GM13976 (cell line): ENCODE data around the gene MICAL2.

Source experiments
- DNase-seq: peaks from one replicate; pipeline ENCODE4 v3.0.0; 2012; ENCODE audit warnings: low spot score
- in situ Hi-C: fragments of 300-500 bp; cut with MboI; formaldehyde crosslinking; loops from one replicate; pipeline ENCODE4 v1.12.0; 2022; ENCODE audit warnings: low sequenced_read_pairs, mixed read lengths, inconsistent platforms; ENCODE audit not compliant: unreplicated experiment
- TF ChIP-seq, protein P1 (sequence below): IDR thresholded peaks from 2 replicates; pipeline ENCODE4 v1.5.1; 2012; ENCODE audit warnings: borderline replicate concordance, mild to moderate bottlenecking; ENCODE audit not compliant: insufficient read depth; ENCODE audit errors: extremely low read depth, missing control alignments, control extremely low read depth

The MICAL2 gene

DNA sequence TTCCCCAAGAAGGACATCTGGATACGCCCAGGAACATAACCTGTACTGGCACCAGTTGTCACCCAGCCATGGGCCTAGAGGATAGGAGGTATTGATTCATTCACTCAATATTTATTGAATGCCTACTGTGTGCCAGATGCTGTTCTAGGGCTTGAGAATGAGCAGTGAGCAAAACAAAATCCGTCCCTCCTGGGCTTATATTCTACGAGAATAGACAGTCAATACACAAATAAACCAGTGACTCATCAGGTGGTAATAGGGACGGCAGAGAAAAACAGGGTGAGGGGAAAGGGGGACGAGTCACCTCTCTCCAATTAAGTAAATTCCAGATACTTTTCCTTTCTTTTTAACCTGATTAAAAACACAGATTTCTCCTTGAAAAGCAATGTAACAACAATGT is 103.5 kb downstream of the MICAL2 start:
- TF ChIP-seq, protein P1, sequence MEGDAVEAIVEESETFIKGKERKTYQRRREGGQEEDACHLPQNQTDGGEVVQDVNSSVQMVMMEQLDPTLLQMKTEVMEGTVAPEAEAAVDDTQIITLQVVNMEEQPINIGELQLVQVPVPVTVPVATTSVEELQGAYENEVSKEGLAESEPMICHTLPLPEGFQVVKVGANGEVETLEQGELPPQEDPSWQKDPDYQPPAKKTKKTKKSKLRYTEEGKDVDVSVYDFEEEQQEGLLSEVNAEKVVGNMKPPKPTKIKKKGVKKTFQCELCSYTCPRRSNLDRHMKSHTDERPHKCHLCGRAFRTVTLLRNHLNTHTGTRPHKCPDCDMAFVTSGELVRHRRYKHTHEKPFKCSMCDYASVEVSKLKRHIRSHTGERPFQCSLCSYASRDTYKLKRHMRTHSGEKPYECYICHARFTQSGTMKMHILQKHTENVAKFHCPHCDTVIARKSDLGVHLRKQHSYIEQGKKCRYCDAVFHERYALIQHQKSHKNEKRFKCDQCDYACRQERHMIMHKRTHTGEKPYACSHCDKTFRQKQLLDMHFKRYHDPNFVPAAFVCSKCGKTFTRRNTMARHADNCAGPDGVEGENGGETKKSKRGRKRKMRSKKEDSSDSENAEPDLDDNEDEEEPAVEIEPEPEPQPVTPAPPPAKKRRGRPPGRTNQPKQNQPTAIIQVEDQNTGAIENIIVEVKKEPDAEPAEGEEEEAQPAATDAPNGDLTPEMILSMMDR: no peak
- DNase-seq: no peak
- in situ Hi-C loops: no loop called here

DNA sequence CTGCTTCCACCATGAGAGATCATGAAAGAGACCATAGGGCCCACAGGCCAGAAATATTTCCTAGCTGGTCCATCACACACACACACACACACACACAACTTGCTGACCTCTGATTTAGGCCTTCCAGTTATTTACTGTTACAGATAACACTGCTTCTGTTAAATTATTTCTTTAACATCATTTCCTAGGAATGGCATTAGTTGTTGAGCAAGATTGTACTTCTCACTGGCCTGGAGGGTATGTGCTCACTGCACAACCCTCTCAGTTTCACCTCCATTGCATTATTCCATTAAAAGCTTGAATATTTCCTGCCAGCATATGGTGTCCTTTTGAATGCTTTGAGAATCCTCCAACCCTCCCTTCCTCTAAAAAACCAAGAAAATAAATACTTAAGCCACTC is 104.4 kb downstream of the MICAL2 start:
- TF ChIP-seq, protein P1: no peak
- in situ Hi-C loops: no loop called here
- DNase-seq: no peak

DNA sequence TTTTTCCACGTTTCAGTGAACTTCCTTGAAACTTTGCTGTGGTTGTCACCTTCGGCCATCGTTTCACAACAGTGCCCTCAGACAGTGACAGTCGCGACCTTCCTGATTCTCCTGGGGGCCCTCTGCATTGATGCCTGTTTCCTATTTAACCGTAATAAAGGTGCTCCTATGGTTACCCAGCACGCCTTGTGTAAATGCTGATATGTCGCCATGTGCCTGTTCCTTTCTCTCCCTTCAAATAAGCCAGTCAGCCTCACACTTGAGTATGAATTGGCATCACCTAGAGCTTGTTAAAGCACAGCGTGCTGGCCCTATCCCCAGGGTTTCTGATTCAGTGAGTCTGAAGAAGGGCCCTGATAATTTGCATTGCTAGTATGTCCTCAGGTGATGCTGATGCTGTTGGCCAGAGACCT is 104.8 kb downstream of the MICAL2 start:
- no peak for DNase-seq
- TF ChIP-seq, protein P1: no peak
- in situ Hi-C loops: no loop called here

DNA sequence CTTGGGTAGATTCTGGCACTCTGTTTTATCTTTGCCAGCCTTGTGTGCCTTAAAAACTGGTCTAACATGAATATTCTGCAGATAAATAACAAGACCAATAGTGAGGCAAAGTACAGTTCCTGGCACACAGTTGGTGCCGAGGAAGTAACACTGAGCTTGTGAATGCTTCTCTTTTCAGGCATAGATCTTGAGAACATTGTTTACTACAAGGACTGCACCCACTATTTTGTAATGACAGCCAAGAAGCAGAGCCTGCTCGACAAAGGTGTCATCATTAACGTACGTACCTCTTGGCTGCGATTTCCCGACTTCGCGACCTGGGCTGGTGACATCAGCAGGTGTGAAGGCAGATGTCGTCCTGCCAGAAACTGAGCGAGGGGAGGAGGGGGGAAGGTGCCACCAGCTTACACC is 105.7 kb downstream of the MICAL2 start:
- in situ Hi-C loops: no loop called here
- no peak for DNase-seq
- TF ChIP-seq, protein P1: no peak

DNA sequence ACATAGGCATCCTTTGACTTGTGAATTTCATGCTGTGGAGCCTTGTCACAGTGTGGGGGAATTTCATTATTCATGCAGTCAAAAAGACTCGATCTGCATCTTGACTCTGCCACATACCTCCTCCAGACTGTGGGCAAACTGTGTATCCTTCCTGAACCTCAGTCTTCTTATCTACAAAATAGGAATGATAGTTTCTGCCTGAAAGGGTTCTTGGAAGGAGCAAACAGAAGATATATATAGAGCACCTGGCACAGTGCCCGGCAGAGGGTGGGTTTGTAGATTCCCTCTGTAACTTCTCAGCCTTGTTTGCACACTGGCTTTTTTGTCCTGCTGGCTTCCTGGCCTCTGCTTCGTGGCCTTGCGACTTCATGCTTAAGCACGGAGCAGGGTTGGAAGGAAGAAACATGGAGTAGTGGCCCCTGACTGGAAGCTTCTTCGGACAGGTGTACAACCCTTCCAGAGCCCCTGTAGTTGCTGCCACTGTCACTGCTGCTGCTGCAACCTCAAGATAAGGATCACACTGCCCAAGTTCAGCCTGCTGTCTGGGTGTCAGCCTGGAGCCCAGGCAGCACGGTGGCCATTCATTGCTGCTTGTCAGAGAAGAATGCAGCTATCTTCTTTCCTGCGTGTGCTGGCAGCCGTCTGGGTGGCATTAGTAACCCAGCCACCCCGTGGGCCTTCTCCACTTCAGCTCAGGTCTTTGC is 106.4 kb downstream of the MICAL2 start:
- DNase-seq: no peak
- TF ChIP-seq, protein P1: no peak
- in situ Hi-C loops: no loop called here

DNA sequence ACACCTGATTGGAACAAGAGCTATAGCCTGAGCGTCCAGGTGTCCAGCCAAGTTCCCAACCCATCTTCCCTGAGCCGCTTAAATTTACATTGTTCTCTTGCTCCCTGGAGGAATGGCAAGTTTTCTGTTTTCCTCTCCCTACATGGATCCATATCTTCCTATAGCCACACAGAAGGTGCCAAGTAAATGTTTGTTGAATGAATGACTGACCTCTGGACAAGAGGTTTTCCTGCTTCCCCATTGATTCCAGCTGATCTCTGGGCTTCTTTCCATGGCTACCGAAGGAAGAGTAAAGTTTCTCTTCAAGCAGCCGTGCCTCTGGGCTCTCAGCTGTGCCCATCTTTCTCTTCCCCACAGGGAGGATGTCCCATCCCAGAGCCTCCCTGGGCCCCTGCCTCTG is 107.5 kb downstream of the MICAL2 start:
- in situ Hi-C loops: no loop called here
- TF ChIP-seq, protein P1: no peak
- no peak for DNase-seq

DNA sequence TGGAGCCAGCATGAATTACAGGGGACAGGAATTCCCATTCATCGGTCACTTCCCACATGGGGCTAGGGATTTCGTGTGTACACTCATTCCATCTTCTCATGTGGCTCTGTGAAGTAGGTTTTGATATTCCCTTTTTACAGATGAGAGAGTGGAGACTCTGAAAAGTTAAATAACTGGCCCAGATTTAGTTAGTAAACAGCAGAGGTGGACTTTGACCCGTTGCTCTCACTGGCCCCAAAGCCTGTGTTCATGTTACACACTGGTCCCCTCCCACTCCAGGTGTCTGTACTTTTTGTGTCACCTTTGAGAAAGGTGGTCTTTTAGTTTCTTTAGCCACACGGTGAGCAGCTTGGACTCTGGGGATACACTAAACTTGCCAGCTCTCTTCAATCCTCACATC is 108.5 kb downstream of the MICAL2 start:
- TF ChIP-seq, protein P1: no peak
- DNase-seq: no peak
- in situ Hi-C loops: no loop called here
